ENCODE results near the gene ZRANB1. TPM values are rescaled to one million over a fixed set of nuclear protein-coding genes. Genes with fewer than 3 reads are reported as not detected.
A peak's percentile ranks its signal among the peaks of the same experiment; 100 is the strongest.

Gene ZRANB1
- total RNA-seq, 1 experiment from 2014 or later: 12.3 TPM

- DNase-seq (ENCODE audit: low spot score): peak; percentile 30
These were observed 92.8 kb downstream of the ZRANB1 start for GRCh38 chr10:125034675-125035074.

DNA sequence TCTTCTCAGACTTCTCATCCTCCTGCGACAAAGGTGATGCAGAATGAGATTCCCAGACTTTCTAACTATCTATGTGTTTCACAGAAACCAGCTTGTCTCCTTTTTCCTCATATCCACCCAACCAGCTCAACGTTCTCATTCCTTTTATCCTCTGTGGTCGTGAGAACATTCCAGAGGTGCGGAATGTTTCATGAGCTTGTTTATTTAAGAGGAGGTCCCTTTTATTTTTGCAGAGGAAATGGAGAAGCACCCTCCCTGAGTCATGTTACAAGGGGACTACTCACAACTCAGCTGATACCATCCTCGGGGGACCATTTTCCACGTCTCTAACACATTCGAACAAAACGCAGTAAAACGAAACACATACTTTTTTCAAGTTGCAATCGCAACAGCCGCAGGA is 93.2 kb downstream of the ZRANB1 start:
- DNase-seq (ENCODE audit: low spot score): peak; percentile 83

- DNase-seq (ENCODE audit: low spot score): no peak
These were observed 93.8 kb downstream of the ZRANB1 start for GRCh38 chr10:125035588-125036295.

GRCh38 chr10:125037145-125037877 is 95.4 kb downstream of the ZRANB1 start:
- peak; percentile 82 for DNase-seq (ENCODE audit: low spot score)

Other genes with a start within 250 kb of the ZRANB1 start
- gene FAM53B, start 197.7 kb upstream of the ZRANB1 start, total RNA-seq (2014; rRNA removed; shearing (Covaris generic)): 8.5 and 8.7 TPM in 2 replicates
- 33.1 and 39.8 TPM in 2 replicates for gene EEF1AKMT2, start 150.2 kb upstream of the ZRANB1 start, total RNA-seq (2014; rRNA removed; shearing (Covaris generic))
- gene ABRAXAS2, start 140.3 kb upstream of the ZRANB1 start, total RNA-seq (2014; rRNA removed; shearing (Covaris generic)): 13.7 and 15.7 TPM in 2 replicates
- gene CTBP2, start 218.4 kb downstream of the ZRANB1 start, total RNA-seq (2014; rRNA removed; shearing (Covaris generic)): 35.0 and 35.5 TPM in 2 replicates